NCI-H146 treated with DMSO at 0.1 percent for 48 hours (cell line): ENCODE results near the gene ESYT2.

Experiments
- DNase-seq: peaks from one replicate; lab custom pipeline; 2025; ENCODE audit not compliant: unreplicated experiment; lab: John Stamatoyannopoulos, UW

The ESYT2 gene

GRCh38 chr7:158774952-158775351, 54.4 kb downstream of the ESYT2 start:
- DNase-seq, result no peak

GRCh38 chr7:158772916-158773315, 56.4 kb downstream of the ESYT2 start:
- no peak for DNase-seq

GRCh38 chr7:158771213-158771834, 58.0 kb downstream of the ESYT2 start:
- DNase-seq, result no peak

- no peak for DNase-seq
Measured at GRCh38 chr7:158767707-158768106, 61.6 kb downstream of the ESYT2 start.

- DNase-seq, result no peak
Measured at GRCh38 chr7:158766570-158767281, 62.6 kb downstream of the ESYT2 start.

- DNase-seq, result no peak
Measured at GRCh38 chr7:158765020-158765419, 64.3 kb downstream of the ESYT2 start.

GRCh38 chr7:158763454-158764033, 65.8 kb downstream of the ESYT2 start:
- no peak for DNase-seq

- DNase-seq, result no peak
Measured at GRCh38 chr7:158761945-158762344, 67.4 kb downstream of the ESYT2 start.

- no peak for DNase-seq
Measured at GRCh38 chr7:158760936-158761335, 68.4 kb downstream of the ESYT2 start.

GRCh38 chr7:158760445-158760764, 68.9 kb downstream of the ESYT2 start:
- DNase-seq, result no peak

GRCh38 chr7:158759749-158760444, 69.4 kb downstream of the ESYT2 start:
- no peak for DNase-seq

- no peak for DNase-seq
Measured at GRCh38 chr7:158759245-158759614, 70.1 kb downstream of the ESYT2 start.

- DNase-seq, result no peak
Measured at GRCh38 chr7:158758586-158759244, 70.6 kb downstream of the ESYT2 start.

GRCh38 chr7:158757404-158757989, 71.8 kb downstream of the ESYT2 start:
- DNase-seq, result no peak

- DNase-seq, result no peak
Measured at GRCh38 chr7:158754746-158755444, 74.4 kb downstream of the ESYT2 start.

GRCh38 chr7:158753900-158754299, 75.4 kb downstream of the ESYT2 start:
- DNase-seq, result peak; percentile 7

GRCh38 chr7:158751751-158752150, 77.6 kb downstream of the ESYT2 start:
- DNase-seq, result no peak

GRCh38 chr7:158751199-158751598, 78.1 kb downstream of the ESYT2 start:
- no peak for DNase-seq

- no peak for DNase-seq
Measured at GRCh38 chr7:158750702-158751101, 78.6 kb downstream of the ESYT2 start.

- no peak for DNase-seq
Measured at GRCh38 chr7:158749396-158749795, 79.9 kb downstream of the ESYT2 start.

GRCh38 chr7:158748335-158748734, 81.0 kb downstream of the ESYT2 start:
- no peak for DNase-seq
